OCI-M1 (cell line): ENCODE measurements around the gene SMIM31.

Source experiments
- DNase-seq: peaks from one replicate; lab custom pipeline; 2025; lab: John Stamatoyannopoulos, UW

The SMIM31 gene

GRCh38 chr4:164783976-164784375 lies 30.0 kb downstream of the SMIM31 start:
- DNase-seq = no peak

- no peak for DNase-seq
Measured at GRCh38 chr4:164789047-164789446, 35.1 kb downstream of the SMIM31 start.

GRCh38 chr4:164790249-164790648 lies 36.3 kb downstream of the SMIM31 start:
- no peak for DNase-seq

GRCh38 chr4:164799410-164799809 lies 45.5 kb downstream of the SMIM31 start:
- no peak for DNase-seq

GRCh38 chr4:164800786-164801185 lies 46.9 kb downstream of the SMIM31 start:
- DNase-seq = no peak

GRCh38 chr4:164802301-164802901 lies 48.5 kb downstream of the SMIM31 start:
- no peak for DNase-seq

- no peak for DNase-seq
Measured at GRCh38 chr4:164803702-164804101, 49.8 kb downstream of the SMIM31 start.

- no peak for DNase-seq
Measured at GRCh38 chr4:164807611-164808010, 53.7 kb downstream of the SMIM31 start.

GRCh38 chr4:164813554-164813953 lies 59.6 kb downstream of the SMIM31 start:
- no peak for DNase-seq

- no peak for DNase-seq
Measured at GRCh38 chr4:164815711-164816110, 61.8 kb downstream of the SMIM31 start.

GRCh38 chr4:164819366-164819765 lies 65.4 kb downstream of the SMIM31 start:
- no peak for DNase-seq

- DNase-seq = no peak
Measured at GRCh38 chr4:164821711-164822110, 67.8 kb downstream of the SMIM31 start.

- DNase-seq = no peak
Measured at GRCh38 chr4:164824581-164824980, 70.7 kb downstream of the SMIM31 start.

- no peak for DNase-seq
Measured at GRCh38 chr4:164828955-164829354, 75.0 kb downstream of the SMIM31 start.

- DNase-seq = no peak
Measured at GRCh38 chr4:164846566-164846965, 92.6 kb downstream of the SMIM31 start.

GRCh38 chr4:164847016-164847415 lies 93.1 kb downstream of the SMIM31 start:
- no peak for DNase-seq

- no peak for DNase-seq
Measured at GRCh38 chr4:164847967-164848649, 94.2 kb downstream of the SMIM31 start.
